Type B pancreatic cell (in vitro differentiated cells): ENCODE results near the gene ZNF8. TPM values are rescaled to one million over a fixed set of nuclear protein-coding genes. Genes with fewer than 3 reads are reported as not detected.
"Not testable (repeated sequence)": the region's sequence is repeated elsewhere in the genome, so short reads cannot be mapped to it uniquely, and the experiment has no call there.

Experiments used
- DNase-seq: peaks from one replicate; pipeline ENCODE4 v3.0.0; 2021; ENCODE audit warnings: mixed read lengths; ENCODE audit not compliant: unreplicated experiment; ENCODE audit errors: extremely low spot score
- H3K27ac Mint-ChIP-seq: 2 replicates; pipeline ENCODE4 v1.8.0; 2021; ENCODE audit warnings: mild to moderate bottlenecking, mixed read lengths
- H3K27me3 Mint-ChIP-seq: 2 replicates; pipeline ENCODE4 v1.8.0; 2021; ENCODE audit warnings: mixed read lengths
- H3K36me3 Mint-ChIP-seq: 2 replicates; pipeline ENCODE4 v1.8.0; 2021; ENCODE audit warnings: mixed read lengths
- H3K4me1 Mint-ChIP-seq: one replicate; pipeline ENCODE4 v1.8.0; 2021; ENCODE audit warnings: mixed read lengths; ENCODE audit not compliant: unreplicated experiment
- H3K4me3 Mint-ChIP-seq: 2 replicates; pipeline ENCODE4 v1.8.0; 2021; ENCODE audit warnings: mild to moderate bottlenecking, mixed read lengths
- H3K9me3 Mint-ChIP-seq: 2 replicates; pipeline ENCODE4 v1.8.0; 2021; ENCODE audit warnings: mixed read lengths
- total RNA-seq: library from RNA; stranded (reverse); gene quantifications from 2 replicates; pipeline ENCODE4 v1.2.1, GENCODE V29; 2021; ENCODE audit warnings: low replicate concordance
- TF ChIP-seq, protein P1 (sequence below): fragments of 200-600 bp; sonication (generic); conservative IDR thresholded peaks from 2 replicates; pipeline ENCODE4 v1.5.0; 2021; ENCODE audit warnings: antibody characterized with exemption, mild to moderate bottlenecking

The ZNF8 gene
- total RNA-seq, 1 donor from 2014 or later, result 16.4 TPM

DNA sequence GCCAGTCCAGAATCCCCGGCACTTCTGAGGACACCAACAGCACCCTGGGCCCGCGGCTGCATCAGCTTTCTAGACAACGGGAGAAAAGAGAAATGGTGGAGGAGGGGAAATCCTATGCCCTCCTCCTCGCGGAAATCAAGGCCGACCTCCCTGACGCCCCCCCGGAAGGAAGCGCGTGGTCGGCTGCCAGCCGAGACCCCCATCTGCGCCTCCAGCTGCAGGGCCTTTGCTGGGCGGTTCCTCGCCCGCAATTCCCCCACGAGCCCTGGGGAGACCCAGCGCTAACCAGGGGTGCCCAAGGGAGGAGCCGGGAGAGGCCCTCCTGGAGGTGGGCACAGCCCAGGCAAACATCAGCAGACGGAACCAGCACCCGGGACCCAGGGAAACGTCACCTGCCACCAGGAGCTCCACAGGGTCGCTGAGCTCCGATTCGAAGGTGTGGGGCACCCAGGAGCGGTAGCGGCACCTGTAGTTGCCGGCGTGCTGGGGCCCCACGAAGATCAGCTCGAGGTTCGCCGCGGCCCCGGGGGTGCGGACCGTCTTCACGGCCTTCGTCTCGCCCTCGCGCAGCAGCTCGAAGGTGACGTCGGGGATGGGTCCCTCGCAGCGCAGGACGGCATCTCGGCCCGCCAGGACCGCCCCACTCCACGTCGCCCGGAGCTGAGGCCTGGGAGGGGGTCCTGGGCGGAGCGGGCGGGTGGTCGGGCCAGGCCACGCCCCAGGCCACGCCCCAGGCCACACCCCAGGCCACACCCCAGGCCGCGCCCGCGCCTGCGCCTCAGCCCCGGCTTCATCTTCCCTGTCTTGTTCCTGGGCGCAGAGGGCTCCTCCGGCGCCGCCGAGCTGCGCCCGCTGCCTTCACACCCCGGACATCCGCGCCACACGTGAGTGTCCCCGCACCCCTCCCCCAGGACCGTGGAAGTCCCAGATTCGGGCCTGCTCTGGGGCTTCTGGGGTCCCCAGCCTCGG, 68.5 kb downstream of the ZNF8 start:
- TF ChIP-seq, protein P1, sequence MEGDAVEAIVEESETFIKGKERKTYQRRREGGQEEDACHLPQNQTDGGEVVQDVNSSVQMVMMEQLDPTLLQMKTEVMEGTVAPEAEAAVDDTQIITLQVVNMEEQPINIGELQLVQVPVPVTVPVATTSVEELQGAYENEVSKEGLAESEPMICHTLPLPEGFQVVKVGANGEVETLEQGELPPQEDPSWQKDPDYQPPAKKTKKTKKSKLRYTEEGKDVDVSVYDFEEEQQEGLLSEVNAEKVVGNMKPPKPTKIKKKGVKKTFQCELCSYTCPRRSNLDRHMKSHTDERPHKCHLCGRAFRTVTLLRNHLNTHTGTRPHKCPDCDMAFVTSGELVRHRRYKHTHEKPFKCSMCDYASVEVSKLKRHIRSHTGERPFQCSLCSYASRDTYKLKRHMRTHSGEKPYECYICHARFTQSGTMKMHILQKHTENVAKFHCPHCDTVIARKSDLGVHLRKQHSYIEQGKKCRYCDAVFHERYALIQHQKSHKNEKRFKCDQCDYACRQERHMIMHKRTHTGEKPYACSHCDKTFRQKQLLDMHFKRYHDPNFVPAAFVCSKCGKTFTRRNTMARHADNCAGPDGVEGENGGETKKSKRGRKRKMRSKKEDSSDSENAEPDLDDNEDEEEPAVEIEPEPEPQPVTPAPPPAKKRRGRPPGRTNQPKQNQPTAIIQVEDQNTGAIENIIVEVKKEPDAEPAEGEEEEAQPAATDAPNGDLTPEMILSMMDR, result no peak
- Mint-ChIP-seq H3K9me3 (no peaks in the 10 kb centered on the region), H3K27me3 (peaks cover 33% of the 10 kb centered on the region), H3K27ac (no peak overlapping the region), H3K36me3 (peaks cover 7% of the 10 kb centered on the region), H3K4me1 (peaks cover 4% of the 10 kb centered on the region), H3K4me3 (peak overlapping the region; percentile 93)
- DNase-seq, result no peak

DNA sequence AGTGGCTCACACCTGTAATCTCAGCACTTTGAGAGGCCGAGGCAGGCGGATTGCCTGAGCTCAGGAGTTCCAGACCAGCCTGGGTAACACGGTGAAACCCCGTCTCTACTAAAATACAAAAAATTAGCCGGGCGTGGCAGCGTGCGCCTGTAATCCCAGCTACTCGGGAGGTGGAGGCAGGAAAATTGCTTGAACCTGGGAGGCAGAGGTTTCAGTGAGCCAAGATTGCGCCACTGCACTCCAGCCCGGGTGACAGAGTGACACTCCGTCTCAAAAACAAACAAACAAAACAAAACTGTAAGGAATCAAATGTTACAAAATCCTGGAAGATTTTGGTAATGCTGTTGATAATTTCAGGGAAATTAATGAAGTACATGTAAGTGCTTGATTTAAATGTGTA, 69.3 kb downstream of the ZNF8 start:
- not testable (repeated sequence) for H3K9me3 Mint-ChIP-seq, DNase-seq, H3K36me3 Mint-ChIP-seq, H3K27ac Mint-ChIP-seq, H3K4me1 Mint-ChIP-seq
- Mint-ChIP-seq H3K4me3 (peak overlapping the region; percentile 93), H3K27me3 (peaks cover 33% of the 10 kb centered on the region)

DNA sequence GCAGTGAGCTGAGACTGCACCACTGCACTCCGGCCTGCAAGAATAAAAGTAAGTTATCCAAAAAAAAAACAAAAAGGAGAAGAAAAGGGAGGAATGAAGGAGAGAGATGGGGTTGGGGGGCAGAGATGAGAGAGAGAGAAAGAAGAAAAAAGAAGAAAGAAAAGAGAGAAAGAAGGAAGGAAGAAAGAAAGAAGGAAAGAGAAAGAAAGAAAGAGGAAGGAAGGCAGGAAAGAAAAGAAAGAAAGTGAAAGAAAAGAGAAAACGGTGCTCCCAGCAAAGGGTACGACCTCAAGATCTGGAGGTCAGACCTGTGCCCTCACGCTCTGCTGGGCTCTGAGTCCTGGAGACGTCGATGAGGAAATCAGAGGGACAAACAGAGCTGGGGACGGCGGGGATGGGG, 70.8 kb downstream of the ZNF8 start:
- no peaks in the 10 kb centered on the region for H3K9me3 Mint-ChIP-seq
- TF ChIP-seq, protein P1, result no peak
- no peak for DNase-seq
- no peak overlapping the region for H3K4me3 Mint-ChIP-seq
- no peak overlapping the region for H3K27ac Mint-ChIP-seq
- peaks cover 4% of the 10 kb centered on the region for H3K36me3 Mint-ChIP-seq
- H3K4me1 Mint-ChIP-seq, result peaks cover 4% of the 10 kb centered on the region
- H3K27me3 Mint-ChIP-seq, result peaks cover 33% of the 10 kb centered on the region

DNA sequence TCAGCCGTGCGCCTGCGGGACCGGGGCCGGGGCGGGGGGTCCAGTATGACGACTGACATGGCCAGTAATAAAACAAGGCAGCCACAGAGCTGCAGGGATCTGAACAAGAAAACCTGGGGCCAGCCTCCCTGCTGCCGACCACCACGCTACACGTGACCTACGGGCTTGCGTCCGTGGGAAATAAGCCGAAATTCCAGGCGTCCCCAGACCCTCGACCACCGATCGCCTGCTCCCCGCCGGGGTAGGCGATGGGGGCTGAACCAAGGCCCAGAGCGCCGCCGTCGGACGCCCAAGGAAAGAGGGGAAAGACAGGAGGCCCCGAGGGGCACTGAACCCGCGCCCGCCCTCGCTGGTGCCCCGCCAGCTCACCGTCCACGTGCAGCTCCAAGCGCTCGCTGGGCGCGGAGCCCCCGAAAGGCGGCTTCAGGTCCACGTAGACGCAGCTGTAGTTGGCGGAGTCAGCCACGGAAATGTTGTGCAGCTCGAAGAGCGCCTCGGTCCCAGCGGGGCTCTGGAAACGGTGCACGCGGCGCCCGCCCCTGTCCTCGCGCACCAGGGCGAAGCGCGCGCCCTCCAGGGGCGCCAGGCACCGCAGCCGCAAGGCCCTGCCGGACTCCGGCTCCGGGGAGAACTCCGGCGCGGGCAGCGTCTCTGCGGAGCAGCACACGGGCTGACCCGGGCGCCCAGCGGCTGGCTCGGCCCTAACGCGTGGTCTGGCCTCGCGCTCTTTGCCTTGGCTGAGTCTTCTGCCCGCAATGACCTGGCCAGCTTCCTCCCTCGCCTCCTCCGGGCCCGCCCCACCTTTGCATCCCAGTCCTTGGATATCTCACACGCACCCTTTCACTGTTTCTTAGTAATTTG, 71.5 kb downstream of the ZNF8 start:
- Mint-ChIP-seq H3K4me3 (no peak overlapping the region), H3K27ac (no peak overlapping the region), H3K4me1 (peaks cover 4% of the 10 kb centered on the region), H3K9me3 (no peaks in the 10 kb centered on the region), H3K36me3 (peaks cover 4% of the 10 kb centered on the region), H3K27me3 (peaks cover 29% of the 10 kb centered on the region)
- no peak for DNase-seq
- TF ChIP-seq, protein P1, result no peak

DNA sequence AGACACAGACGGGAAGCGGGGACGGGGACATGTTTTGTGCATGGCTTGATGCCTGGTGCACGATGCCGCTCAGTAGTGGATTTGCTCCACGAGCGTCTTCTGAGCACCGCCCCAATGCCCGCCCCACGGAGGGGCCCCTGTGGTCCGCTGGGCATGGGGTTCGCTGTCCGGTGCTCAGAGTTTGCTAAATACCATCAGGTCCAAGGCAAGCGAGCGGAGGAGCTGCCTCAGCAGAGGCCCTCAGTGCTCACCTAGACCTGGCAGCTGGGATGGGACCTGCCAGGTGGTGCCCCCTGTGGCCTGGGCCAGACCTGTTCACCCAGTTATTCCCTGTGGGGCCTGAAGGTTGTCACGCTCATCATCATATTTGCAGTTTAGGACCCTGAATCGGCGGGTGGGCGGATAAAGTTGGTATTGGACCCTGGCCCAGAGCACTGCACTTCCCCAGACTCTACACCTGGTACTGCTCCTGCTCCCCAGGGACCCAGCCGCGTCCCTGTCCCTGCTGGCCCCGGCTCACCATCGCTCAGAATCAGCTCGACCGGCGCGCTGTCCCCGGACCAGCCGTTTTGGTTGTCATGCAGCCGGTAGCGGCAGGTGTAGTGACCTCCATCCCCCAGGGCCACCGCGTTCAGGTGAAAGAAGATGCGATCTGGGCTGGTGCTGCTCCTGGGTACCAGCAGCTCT, 72.3 kb downstream of the ZNF8 start:
- Mint-ChIP-seq H3K4me3 (no peak overlapping the region), H3K4me1 (peaks cover 4% of the 10 kb centered on the region), H3K27me3 (peaks cover 22% of the 10 kb centered on the region)

More for the DNA sequence above, 72.3 kb downstream of the ZNF8 start:
- TF ChIP-seq, protein P1, result no peak
- Mint-ChIP-seq H3K9me3 (no peaks in the 10 kb centered on the region), H3K36me3 (no peaks in the 10 kb centered on the region), H3K27ac (no peak overlapping the region)
- DNase-seq, result no peak
